Fibroblast of the conjunctiva (primary cell): ENCODE results near the gene PRSS53.

ENCODE experiments used
- DNase-seq: peaks from one replicate; pipeline ENCODE4 v3.0.0-alpha.2; 2010; ENCODE audit warnings: low read depth

Gene PRSS53

DNA sequence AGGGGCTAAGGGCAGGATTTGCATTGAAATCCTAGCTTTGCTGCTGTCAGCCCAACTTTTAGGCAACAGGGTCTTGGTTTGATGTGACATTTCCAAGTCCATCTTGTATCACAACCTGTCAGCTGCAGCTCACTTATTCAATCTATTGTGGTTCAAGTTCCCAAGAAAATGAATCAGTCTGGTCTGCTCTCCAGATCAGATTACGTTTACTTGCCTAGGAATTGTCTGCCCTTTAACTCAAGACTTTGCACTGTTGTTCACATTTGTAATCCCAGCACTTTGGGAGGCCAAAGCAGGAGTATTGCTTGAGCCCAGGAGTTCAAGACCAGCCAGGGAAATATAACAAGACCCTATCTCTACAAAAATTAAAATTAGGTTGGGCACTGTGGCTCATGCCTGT, 45.4 kb downstream of the PRSS53 start:
- no peak for DNase-seq

DNA sequence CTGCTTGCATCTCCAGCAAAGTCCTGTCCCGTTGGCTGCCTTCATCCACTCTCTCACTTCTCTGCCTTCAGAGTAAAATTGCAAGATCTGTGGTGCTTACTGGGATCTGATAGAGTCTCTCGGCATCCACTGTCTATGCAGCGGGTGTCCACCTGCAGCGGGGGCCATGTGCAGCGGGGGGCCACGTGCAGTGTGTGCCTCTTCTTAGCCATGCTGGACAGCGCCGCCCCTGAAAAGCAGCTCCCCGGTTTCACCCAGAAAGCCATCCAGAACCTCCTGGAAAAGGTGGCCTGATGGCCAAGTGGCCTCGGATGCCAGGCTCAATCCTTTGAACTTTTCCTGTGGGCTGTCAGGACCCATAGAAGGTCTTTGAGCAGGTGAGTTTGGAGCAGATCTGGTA, 45.9 kb downstream of the PRSS53 start:
- no peak for DNase-seq

DNA sequence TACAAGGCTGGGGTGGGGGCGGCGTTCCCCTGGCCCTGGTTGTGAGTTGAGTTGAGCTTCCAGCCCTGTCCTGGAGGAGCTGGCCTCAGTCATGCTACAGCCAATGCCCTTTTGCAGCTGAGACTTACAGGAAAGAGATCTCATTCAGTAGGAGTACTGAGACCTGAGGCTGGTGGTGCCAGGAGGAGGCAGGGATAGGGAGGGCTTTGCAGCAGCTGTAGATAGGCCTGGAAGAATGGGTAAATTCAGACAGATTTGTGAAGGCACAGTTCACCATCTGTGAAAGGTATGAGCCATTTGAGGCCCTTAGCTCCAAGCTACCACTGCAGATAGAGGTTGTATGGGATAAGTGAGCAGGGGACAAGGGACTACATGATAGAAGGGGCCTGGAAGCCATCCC, 49.8 kb downstream of the PRSS53 start:
- no peak for DNase-seq

DNA sequence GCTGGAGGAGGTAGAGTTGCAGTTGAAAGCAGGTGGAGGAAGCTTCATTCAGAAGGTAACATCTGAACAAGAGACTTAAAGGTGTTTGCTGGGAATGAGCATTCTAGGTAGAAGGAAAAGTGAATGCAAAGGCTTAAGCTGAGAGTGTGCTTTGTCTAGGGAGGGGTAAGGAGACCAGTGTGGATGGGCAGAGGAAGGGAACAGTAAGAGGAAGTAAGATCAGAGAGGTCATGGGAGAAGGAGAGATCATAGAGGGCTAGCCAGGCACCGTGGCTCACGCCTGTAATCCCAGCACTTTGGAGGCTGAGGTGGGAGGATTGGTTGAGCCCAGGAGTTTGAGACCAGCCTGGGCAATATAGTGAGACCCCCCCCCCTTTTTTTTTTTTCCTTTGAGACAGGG, 52.1 kb downstream of the PRSS53 start:
- DNase-seq: no peak

DNA sequence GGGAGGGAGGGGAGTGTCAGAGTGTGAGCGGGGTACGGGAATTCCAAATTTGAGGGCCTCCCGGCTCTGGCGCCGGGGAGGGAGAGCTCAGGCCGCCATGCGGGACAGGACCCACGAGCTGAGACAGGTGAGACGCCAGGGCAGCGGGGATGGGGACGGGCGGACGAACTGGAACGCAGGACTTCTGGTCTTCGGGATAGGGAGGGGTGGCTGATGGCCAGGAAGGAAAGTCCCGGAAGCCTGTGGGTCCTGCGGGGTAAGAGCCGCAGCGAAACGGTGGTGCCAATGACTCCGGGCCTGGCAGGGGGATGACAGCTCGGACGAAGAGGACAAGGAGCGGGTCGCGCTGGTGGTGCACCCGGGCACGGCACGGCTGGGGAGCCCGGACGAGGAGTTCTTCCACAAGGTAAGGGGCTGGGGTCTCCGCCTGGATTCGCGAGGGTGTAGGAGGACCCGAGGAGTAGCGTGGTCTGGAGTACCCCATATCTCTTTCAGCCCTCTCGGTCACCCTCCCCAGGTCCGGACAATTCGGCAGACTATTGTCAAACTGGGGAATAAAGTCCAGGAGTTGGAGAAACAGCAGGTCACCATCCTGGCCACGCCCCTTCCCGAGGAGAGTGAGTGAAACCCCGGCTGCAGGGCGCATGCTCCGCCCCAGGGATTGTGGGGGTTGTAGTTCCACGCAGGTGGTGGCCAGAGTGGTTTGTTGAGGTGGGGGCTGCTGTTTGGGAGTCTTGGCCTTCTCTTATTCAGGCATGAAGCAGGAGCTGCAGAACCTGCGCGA, 54.8 kb downstream of the PRSS53 start:
- peak; percentile 64 for DNase-seq
